WI38 (cell line): Measurements from ENCODE around the gene KIF3C.
"Not testable (repeated sequence)": the region's sequence is repeated elsewhere in the genome, so short reads cannot be mapped to it uniquely, and the experiment has no call there.

Experiments used
- H3K4me3 ChIP-seq: 2 replicates; pipeline ENCODE4 v1.5.1; 2011; ENCODE audit warnings: low read depth, mild to moderate bottlenecking, control low read depth, low read length
- TF ChIP-seq, protein P1 (sequence below): IDR thresholded peaks from 2 replicates; pipeline ENCODE4 v1.5.1; 2012; ENCODE audit warnings: low read depth, mild to moderate bottlenecking, control low read depth, low read length

Gene KIF3C

DNA sequence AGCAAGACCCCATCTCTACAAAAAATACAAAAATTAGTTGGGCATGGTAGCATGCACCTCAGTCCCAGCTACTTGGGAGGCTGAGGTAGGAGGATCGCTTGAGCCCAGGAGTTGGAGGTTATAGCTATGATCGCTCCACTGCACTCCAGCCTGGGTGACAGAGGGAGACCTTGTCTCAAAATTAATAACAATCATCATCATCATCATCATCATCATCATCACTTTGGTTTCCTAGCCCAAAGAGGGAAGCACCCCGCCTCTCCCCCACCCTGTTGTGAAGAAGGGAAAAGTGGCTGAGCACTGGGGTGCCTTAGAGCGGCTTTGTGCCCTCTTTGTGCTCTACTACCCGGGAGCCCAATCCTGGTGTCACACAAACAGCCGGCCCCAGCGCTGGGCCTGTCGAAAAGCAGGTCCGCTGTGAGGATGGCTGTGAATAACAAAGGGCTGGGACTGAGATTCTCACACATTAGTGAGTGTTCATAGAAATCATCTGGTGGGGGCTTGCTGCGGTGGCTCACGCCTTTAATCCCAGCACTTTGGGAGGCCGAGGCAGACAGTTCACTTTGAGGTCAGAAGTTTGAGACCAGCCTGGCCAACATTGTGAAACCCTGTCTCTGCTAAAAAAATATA, 61.4 kb downstream of the KIF3C start:
- TF ChIP-seq, protein P1, sequence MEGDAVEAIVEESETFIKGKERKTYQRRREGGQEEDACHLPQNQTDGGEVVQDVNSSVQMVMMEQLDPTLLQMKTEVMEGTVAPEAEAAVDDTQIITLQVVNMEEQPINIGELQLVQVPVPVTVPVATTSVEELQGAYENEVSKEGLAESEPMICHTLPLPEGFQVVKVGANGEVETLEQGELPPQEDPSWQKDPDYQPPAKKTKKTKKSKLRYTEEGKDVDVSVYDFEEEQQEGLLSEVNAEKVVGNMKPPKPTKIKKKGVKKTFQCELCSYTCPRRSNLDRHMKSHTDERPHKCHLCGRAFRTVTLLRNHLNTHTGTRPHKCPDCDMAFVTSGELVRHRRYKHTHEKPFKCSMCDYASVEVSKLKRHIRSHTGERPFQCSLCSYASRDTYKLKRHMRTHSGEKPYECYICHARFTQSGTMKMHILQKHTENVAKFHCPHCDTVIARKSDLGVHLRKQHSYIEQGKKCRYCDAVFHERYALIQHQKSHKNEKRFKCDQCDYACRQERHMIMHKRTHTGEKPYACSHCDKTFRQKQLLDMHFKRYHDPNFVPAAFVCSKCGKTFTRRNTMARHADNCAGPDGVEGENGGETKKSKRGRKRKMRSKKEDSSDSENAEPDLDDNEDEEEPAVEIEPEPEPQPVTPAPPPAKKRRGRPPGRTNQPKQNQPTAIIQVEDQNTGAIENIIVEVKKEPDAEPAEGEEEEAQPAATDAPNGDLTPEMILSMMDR: no peak
- no peak overlapping the region for H3K4me3 ChIP-seq

DNA sequence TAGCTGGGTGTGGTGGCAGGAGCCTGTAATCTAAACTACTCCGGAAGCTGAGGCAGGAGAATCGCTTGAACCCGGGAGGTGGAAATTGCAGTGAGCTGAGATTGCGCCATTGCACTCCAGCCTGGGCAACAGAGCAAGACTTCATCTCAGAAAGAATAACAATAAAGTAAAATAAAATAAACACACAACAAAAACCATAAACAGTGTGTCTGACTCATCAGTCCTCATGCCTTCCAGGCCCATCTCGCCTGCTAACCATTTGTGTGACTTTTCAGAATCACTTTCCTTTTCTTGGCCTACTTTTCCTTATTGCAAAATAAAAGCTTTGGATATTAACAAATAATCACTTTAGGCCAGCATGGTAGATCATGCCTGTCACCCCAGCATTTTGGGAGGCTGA, 62.0 kb downstream of the KIF3C start:
- TF ChIP-seq, protein P1: no peak
- H3K4me3 ChIP-seq: no peak overlapping the region

DNA sequence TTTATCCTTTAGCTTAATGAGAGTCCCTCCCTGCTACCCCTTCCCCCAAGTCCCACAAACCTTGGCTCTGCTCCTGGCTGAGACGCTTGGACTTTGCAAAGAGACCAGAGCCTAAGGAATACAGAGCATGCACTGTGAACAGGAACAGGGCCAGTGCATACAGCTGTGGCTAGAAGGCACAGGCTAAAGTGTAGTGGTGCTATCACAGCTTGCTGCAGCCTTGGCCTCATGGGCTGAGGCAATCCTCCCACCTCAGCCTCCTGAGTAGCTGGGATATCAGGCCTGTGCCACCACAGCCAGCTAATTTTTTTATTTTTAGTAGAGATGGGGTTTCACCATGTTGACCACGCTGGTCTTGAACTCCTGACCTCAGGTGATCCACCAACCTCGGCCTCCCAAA, 64.5 kb downstream of the KIF3C start:
- H3K4me3 ChIP-seq: no peak overlapping the region
- TF ChIP-seq, protein P1: no peak

DNA sequence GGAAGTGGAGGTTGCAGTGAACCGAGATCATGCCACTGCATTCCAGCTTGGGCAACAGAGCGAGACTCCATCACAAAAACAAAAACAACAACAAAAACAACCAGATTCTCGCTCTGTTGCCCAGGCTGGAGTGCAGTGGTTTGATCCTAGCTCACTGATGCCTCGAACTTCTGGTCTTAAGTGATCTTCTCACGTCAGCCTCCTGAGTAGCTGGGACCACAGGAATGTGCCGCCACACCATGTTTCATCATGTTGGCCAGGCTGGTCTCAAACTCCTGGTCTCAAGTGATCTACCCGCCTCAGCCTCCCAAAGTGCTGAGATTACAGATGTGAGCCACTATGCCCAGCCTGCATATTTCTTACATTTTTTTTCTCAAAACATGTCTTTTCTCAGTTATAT, 64.9 kb downstream of the KIF3C start:
- H3K4me3 ChIP-seq: not testable (repeated sequence)

DNA sequence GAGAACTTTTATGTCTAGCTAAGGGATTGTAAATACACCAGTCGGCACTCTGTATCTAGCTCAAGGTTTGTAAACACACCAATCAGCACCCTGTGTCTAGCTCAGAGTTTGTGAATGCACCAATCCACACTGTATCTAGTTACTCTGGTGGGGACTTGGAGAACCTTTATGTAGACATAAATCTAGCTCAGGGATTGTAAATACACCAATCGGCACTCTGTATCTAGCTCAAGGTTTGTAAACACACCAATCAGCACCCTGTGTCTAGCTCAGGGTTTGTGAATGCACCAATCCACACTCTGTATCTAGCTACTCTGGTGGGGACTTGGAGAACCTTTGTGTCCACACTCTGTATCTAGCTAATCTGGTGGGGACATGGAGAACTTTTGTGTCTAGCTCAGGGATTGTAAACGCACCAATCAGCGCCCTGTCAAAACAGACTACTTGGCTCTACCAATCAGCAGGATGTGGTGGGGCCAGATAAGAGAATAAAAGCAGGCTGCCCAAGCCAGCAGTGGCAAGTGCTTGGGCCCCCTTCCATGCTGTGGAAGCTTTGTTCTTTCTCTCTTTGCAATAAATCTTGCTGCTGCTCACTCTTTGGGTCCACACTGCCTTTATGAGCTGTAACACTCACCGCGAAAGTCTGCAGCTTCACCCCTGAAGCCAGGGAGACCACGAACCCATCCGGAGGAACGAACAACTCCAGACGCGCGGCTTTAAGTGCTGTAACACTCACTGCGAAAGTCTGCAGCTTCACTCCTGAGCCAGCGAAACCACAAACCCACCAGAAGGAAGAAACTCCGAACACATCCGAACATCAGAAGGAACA, 66.1 kb downstream of the KIF3C start:
- not testable (repeated sequence) for H3K4me3 ChIP-seq

DNA sequence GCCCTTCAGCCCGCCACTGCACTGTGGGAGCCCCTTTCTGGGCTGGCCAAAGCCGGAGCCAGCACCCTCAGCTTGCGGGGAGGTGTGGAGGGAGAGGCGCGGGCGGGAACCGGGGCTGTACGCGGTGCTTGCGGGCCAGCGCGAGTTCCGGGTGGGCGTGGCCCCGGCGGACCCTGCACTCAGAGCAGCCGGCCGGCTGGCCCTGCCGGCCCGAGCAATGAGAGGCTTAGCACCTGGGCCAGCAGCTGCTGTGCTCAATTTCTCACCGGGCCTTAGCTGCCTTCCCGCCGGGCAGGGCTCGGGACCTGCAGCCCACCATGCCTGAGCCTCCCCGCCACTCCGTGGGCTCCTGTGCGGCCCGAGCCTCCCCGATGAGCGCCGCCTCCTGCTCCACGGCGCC, 66.9 kb downstream of the KIF3C start:
- H3K4me3 ChIP-seq: not testable (repeated sequence)

DNA sequence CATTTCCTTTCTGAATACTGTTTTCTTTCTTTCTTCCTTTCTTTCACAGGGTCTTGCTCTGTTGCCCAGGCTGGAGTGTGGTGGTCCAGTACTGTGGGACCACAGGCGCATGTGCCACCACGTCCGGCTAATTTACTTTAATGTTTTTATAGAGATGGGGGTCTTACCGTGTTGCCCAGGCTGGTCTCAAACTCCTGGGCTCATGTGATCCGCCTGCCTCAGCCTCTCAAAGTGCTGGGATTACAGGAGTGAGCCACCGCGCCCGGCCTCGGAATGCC, 68.7 kb downstream of the KIF3C start:
- not testable (repeated sequence) for H3K4me3 ChIP-seq

DNA sequence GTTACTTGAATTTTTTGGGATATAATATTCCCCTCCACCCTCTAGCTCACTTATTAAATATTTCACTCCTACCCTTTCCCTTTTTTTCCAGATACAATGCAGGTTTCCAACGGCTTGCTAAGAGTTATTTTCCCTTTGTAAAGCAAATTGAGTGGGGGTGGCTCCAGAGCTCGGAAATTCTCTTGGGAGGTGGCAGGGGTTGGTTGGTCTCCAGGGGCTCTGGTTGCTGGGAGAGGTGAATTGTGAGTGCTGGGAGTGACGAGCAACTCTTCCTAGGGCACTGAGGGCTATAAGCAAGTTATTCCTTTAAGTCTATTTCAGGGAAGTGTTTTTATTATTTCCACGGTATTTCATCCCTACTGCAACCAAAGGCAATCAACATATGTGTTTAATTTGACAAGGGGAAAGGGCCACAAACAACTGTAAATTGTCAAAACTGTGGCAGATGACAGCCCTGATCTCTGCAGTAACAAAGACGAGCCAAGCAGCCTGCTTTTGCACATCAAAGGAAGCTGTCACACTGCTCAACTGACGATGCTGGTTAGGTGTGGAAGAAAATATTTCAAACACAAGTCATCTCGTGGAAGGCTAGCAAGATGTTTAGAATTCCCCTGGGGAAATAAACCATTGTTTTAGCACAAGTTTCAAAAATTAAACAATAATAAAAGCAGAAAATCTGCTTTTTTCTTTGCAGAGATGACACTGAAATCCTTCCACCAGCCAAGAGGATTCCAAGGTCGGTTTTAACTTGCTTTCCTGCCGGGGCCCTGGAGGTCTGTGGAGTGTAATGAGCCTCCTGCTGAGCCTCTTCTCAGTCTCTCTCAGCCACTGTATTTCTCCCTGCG, 69.2 kb downstream of the KIF3C start:
- H3K4me3 ChIP-seq: no peak overlapping the region
- TF ChIP-seq, protein P1: no peak

DNA sequence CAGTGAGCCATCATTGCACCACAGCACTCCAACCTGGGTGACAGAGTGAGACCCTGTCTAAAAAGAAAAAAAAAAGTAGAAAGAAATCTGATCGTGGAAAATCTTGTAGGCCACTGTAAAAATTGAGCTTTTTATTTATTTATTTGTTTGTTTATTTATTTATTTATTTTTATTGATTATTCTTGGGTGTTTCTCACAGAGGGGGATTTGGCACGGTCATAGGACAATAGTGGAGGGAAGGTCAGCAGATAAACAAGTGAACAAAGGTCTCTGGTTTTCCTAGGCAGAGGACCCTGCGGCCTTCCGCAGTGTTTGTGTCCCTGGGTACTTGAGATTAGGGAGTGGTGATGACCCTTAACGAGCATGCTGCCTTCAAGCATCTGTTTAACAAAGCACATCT, 72.7 kb downstream of the KIF3C start:
- not testable (repeated sequence) for H3K4me3 ChIP-seq

DNA sequence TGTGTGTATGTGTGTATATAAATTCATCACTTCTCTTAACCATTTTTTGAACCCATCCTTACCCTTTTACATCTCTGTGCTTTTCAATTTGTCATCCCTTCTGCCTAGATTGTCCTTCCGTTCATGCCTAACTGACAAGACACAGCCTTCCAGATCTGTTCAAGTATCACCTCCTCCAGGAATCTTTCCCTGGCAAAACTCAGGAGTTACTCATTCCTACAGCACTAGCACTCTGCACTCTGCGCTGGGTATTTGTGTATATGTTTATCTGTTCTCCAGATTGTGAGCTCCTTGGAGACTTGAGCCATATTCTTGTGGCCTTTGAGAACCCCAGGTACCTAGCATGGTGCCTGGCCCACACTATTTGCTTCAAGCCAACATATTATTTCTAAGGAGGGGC, 77.2 kb downstream of the KIF3C start:
- TF ChIP-seq, protein P1: no peak
- H3K4me3 ChIP-seq: no peak overlapping the region
